ENCODE data around the gene CEP290. TPM values are rescaled to one million over a fixed set of nuclear protein-coding genes. Genes with fewer than 3 reads are reported as not detected.

Gene CEP290
- total RNA-seq, 2 experiments from 2014 or later: 12.6 to 13.7 TPM

DNA sequence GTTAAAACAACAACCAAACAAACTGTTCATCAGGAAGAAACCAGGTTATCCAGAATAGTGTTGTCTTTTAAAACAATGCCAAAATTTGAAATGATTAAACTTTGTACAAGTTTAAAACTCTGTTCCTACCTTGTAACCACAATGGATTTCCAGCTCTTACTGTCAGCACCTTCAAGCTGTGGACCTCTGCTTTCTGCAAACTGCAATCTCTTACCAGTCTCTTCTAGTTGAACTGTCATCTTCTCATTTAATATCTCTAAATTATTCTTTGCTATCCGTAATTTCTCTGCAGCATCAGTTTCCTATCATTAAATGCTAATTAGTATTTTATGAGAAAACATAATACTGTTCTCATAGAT is 83.2 kb downstream of the CEP290 start:
- ATAC-seq (ENCODE audit: poor library complexity) (no peak), DNase-seq (no peak)
- H3K4me3 ChIP-seq (ENCODE audit: low read length): no peak overlapping the region
- no peaks in the 10 kb centered on the region for H3K4me1 Mint-ChIP-seq (ENCODE audit: low read depth)
- ChIA-PET POLR2A (no interaction called here), CTCF (no interaction called here)
- TF ChIP-seq, protein P1, sequence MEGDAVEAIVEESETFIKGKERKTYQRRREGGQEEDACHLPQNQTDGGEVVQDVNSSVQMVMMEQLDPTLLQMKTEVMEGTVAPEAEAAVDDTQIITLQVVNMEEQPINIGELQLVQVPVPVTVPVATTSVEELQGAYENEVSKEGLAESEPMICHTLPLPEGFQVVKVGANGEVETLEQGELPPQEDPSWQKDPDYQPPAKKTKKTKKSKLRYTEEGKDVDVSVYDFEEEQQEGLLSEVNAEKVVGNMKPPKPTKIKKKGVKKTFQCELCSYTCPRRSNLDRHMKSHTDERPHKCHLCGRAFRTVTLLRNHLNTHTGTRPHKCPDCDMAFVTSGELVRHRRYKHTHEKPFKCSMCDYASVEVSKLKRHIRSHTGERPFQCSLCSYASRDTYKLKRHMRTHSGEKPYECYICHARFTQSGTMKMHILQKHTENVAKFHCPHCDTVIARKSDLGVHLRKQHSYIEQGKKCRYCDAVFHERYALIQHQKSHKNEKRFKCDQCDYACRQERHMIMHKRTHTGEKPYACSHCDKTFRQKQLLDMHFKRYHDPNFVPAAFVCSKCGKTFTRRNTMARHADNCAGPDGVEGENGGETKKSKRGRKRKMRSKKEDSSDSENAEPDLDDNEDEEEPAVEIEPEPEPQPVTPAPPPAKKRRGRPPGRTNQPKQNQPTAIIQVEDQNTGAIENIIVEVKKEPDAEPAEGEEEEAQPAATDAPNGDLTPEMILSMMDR (IDR thresholded peaks at IDR 0.05): no peak
- H3K27me3 Mint-ChIP-seq: no peaks in the 10 kb centered on the region
- peaks cover 32% of the 10 kb centered on the region for H3K36me3 ChIP-seq (ENCODE audit: insufficient read depth, low read length)
- no peak overlapping the region for H3K27ac Mint-ChIP-seq
- intact Hi-C loops (cut with DNase I, micrococcal nuclease): no loop called here
- no peaks in the 10 kb centered on the region for H3K9me3 ChIP-seq (ENCODE audit: control insufficient read depth in 1 of 2, insufficient read depth in 1 of 2, low read length in 2 of 2)
- H3K36me3 Mint-ChIP-seq (ENCODE audit: low read depth): peaks cover 77% of the 10 kb centered on the region
- H3K4me1 ChIP-seq (ENCODE audit: insufficient read depth, low read length): no peaks in the 10 kb centered on the region
- H3K4me3 Mint-ChIP-seq: no peak overlapping the region
- H3K27me3 ChIP-seq (ENCODE audit: control insufficient read depth in 1 of 2, insufficient read depth in 2 of 2, low read length in 2 of 2): no peaks in the 10 kb centered on the region
- H3K27ac ChIP-seq (ENCODE audit: low read depth in 1 of 2, low read length in 2 of 2): no peak overlapping the region
- H3K9me3 Mint-ChIP-seq: no peaks in the 10 kb centered on the region

- no peak for DNase-seq
Observed at GRCh38 chr12:88057994-88058718, 83.7 kb downstream of the CEP290 start.

DNA sequence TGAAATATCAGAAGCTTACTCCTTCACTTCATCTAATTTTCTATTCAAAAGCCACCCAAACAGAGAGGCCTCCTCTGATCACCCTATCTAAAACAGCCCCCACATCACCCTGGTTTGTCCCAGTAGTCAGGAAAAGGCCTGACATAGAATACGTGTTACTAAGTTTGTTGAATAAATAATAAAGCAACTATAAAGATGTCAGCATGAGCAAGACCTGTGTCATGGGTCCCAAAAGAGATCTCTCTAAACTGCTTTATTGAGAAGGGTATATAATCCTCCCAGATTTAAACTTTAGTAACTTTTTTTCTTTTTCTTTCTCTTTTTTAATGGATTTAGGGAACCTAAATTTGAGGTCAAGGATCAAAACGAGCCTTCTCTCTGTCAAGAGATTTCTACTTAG is 85.3 kb downstream of the CEP290 start:
- Mint-ChIP-seq H3K9me3 (no peaks in the 10 kb centered on the region), H3K4me1 (ENCODE audit: low read depth) (no peaks in the 10 kb centered on the region), H3K27me3 (no peaks in the 10 kb centered on the region), H3K27ac (peak overlapping the region; percentile 19), H3K36me3 (ENCODE audit: low read depth) (peaks cover 75% of the 10 kb centered on the region), H3K4me3 (no peak overlapping the region)
- no peak overlapping the region for H3K4me3 ChIP-seq (ENCODE audit: low read length)
- no peak overlapping the region for H3K27ac ChIP-seq (ENCODE audit: low read depth in 1 of 2, low read length in 2 of 2)
- ChIA-PET POLR2A (no interaction called here), CTCF (no interaction called here)
- H3K36me3 ChIP-seq (ENCODE audit: insufficient read depth, low read length): peaks cover 32% of the 10 kb centered on the region
- TF ChIP-seq, protein P1 (IDR thresholded peaks at IDR 0.05): no peak
- no peaks in the 10 kb centered on the region for H3K9me3 ChIP-seq (ENCODE audit: control insufficient read depth in 1 of 2, insufficient read depth in 1 of 2, low read length in 2 of 2)
- DNase-seq (no peak), ATAC-seq (ENCODE audit: poor library complexity) (no peak)
- no peaks in the 10 kb centered on the region for H3K27me3 ChIP-seq (ENCODE audit: control insufficient read depth in 1 of 2, insufficient read depth in 2 of 2, low read length in 2 of 2)
- no peaks in the 10 kb centered on the region for H3K4me1 ChIP-seq (ENCODE audit: insufficient read depth, low read length)
- intact Hi-C loops (cut with DNase I, micrococcal nuclease): no loop called here

More at GRCh38 chr12:88057994-88058718, 83.7 kb downstream of the CEP290 start:
- H3K36me3 Mint-ChIP-seq (ENCODE audit: low read depth): peaks cover 72% of the 10 kb centered on the region
- no peaks in the 10 kb centered on the region for H3K4me1 Mint-ChIP-seq (ENCODE audit: low read depth)
- intact Hi-C loops (cut with DNase I, micrococcal nuclease): no loop called here
- Histone ChIP-seq H3K27ac (ENCODE audit: low read depth in 1 of 2, low read length in 2 of 2) (no peak overlapping the region), H3K27me3 (ENCODE audit: control insufficient read depth in 1 of 2, insufficient read depth in 2 of 2, low read length in 2 of 2) (no peaks in the 10 kb centered on the region), H3K36me3 (ENCODE audit: insufficient read depth, low read length) (peaks cover 37% of the 10 kb centered on the region), H3K9me3 (ENCODE audit: control insufficient read depth in 1 of 2, insufficient read depth in 1 of 2, low read length in 2 of 2) (no peaks in the 10 kb centered on the region), H3K4me3 (ENCODE audit: low read length) (no peak overlapping the region), H3K4me1 (ENCODE audit: insufficient read depth, low read length) (no peaks in the 10 kb centered on the region)
- no peaks in the 10 kb centered on the region for H3K9me3 Mint-ChIP-seq
- no peak overlapping the region for H3K27ac Mint-ChIP-seq
- ChIA-PET POLR2A (no interaction called here), CTCF (no interaction called here)
- H3K27me3 Mint-ChIP-seq: no peaks in the 10 kb centered on the region
- no peak overlapping the region for H3K4me3 Mint-ChIP-seq
- TF ChIP-seq, protein P1 (IDR thresholded peaks at IDR 0.05): no peak
- ATAC-seq (ENCODE audit: poor library complexity): no peak

Measured in CD4-positive, alpha-beta T cell (primary cell).